Smooth muscle cell (in vitro differentiated cells): ENCODE measurements around the gene ACTR1A. TPM values are rescaled to one million over a fixed set of nuclear protein-coding genes. Genes with fewer than 3 reads are reported as not detected.

Experiments used
- DNase-seq: peaks from one replicate; lab custom pipeline; 2025; ENCODE audit not compliant: unreplicated experiment; lab: John Stamatoyannopoulos, UW
- H2AFZ ChIP-seq: fragments of 200-600 bp; sonication (generic); 2 replicates; pipeline ENCODE4 v1.6.0; 2016; ENCODE audit warnings: antibody characterized with exemption, low read depth, mild to moderate bottlenecking
- H3F3A ChIP-seq: fragments of 200-600 bp; sonication (generic); 2 replicates; pipeline ENCODE4 v1.6.0; 2017; ENCODE audit warnings: antibody characterized with exemption, low read depth
- H3K27ac ChIP-seq: fragments of 200-600 bp; sonication (generic); 2 replicates; pipeline ENCODE4 v1.5.1; 2016; ENCODE audit warnings: low read depth, mild to moderate bottlenecking
- H3K27me3 ChIP-seq: fragments of 200-600 bp; sonication (generic); 2 replicates; pipeline ENCODE4 v1.6.1; 2016; ENCODE audit warnings: low read depth, mild to moderate bottlenecking
- H3K36me3 ChIP-seq: fragments of 200-600 bp; sonication (generic); 2 replicates; pipeline ENCODE4 v1.5.1; 2016; ENCODE audit warnings: low read depth
- H3K4me1 ChIP-seq: fragments of 200-600 bp; sonication (generic); 2 replicates; pipeline ENCODE4 v1.5.1; 2016; ENCODE audit warnings: low read depth
- H3K4me2 ChIP-seq: fragments of 200-600 bp; sonication (generic); 2 replicates; pipeline ENCODE4 v1.6.0; 2016; ENCODE audit warnings: mild to moderate bottlenecking
- H3K4me3 ChIP-seq: fragments of 200-600 bp; sonication (generic); 2 replicates; pipeline ENCODE4 v1.5.1; 2016; ENCODE audit warnings: mild to moderate bottlenecking
- H3K79me2 ChIP-seq: fragments of 200-600 bp; sonication (generic); 2 replicates; pipeline ENCODE4 v1.6.0; 2016; ENCODE audit warnings: low read depth, mild to moderate bottlenecking
- H3K9ac ChIP-seq: fragments of 200-600 bp; sonication (generic); 2 replicates; pipeline ENCODE4 v1.6.0; 2016; ENCODE audit warnings: low read depth
- H3K9me3 ChIP-seq: fragments of 200-600 bp; sonication (generic); replicated peaks from 2 replicates; pipeline ENCODE4 v1.5.1; 2016; ENCODE audit warnings: low read depth
- H4K20me1 ChIP-seq: fragments of 200-600 bp; sonication (generic); 2 replicates; pipeline ENCODE4 v1.6.0; 2016; ENCODE audit warnings: low read depth
- CTCF ChIP-seq: fragments of 200-600 bp; sonication (generic); IDR thresholded peaks from 2 replicates; pipeline ENCODE4 v1.5.1; 2017; ENCODE audit warnings: borderline replicate concordance, mild to moderate bottlenecking, antibody characterized with exemption; ENCODE audit not compliant: insufficient read depth, poor library complexity, severe bottlenecking
- WGBS: methylation state at CpG from one replicate; pipeline ENCODE4 v1.1.7; 2016; ENCODE audit warnings: low lambda C conversion rate; 5-methylcytosine and 5-hydroxymethylcytosine counted together
- polyA plus RNA-seq: library from polyadenylated mRNA; unstranded; fragments of >200 nt; fragmentation: Nextera tagmentation; extraction: Ambion mirVana; gene quantifications from 2 replicates; pipeline ENCODE4 v1.2.1, GENCODE V29; 2016
- total RNA-seq: library from RNA; depleted of rRNA; stranded (reverse); fragments of >200 nt; gene quantifications from 2 replicates; pipeline ENCODE4 v1.2.3, GENCODE V29; 2014

Gene ACTR1A
- total and polyA plus RNA-seq, 2 experiments from 2014 or later: 144 to 149 TPM

GRCh38 chr10:102508506-102508905 is 6.0 kb upstream of the ACTR1A start:
- peaks cover 20% of the 10 kb centered on the region for H3K36me3 ChIP-seq
- TF ChIP-seq CTCF: no peak
- no peaks in the 10 kb centered on the region for H3K27me3 ChIP-seq
- H3K4me1 ChIP-seq: peaks cover 10% of the 10 kb centered on the region
- no peaks in the 10 kb centered on the region for H3F3A ChIP-seq
- H3K9me3 ChIP-seq: no peaks in the 10 kb centered on the region
- H2AFZ ChIP-seq: no peak overlapping the region
- no peak overlapping the region for H3K4me2 ChIP-seq
- H4K20me1 ChIP-seq: peaks cover 72% of the 10 kb centered on the region
- 100% methylated on average over 1 of the region's 1 CpG for WGBS
- H3K9ac ChIP-seq: no peak overlapping the region
- DNase-seq: no peak
- peaks cover 81% of the 10 kb centered on the region for H3K79me2 ChIP-seq
- H3K27ac ChIP-seq: no peak overlapping the region
- no peak overlapping the region for H3K4me3 ChIP-seq

GRCh38 chr10:102507521-102507920 is 5.0 kb upstream of the ACTR1A start:
- peaks cover 18% of the 10 kb centered on the region for H3K36me3 ChIP-seq
- H3F3A ChIP-seq: no peaks in the 10 kb centered on the region
- H3K4me3 ChIP-seq: no peak overlapping the region
- no peak overlapping the region for H3K9ac ChIP-seq
- no peak overlapping the region for H3K4me2 ChIP-seq
- no peak overlapping the region for H3K27ac ChIP-seq
- TF ChIP-seq CTCF: no peak
- H3K4me1 ChIP-seq: peaks cover 10% of the 10 kb centered on the region
- WGBS: 93% methylated on average over 3 of the region's 3 CpGs
- no peak overlapping the region for H2AFZ ChIP-seq
- no peaks in the 10 kb centered on the region for H3K27me3 ChIP-seq
- no peak for DNase-seq
- H3K79me2 ChIP-seq: peaks cover 71% of the 10 kb centered on the region
- H4K20me1 ChIP-seq: peaks cover 64% of the 10 kb centered on the region
- H3K9me3 ChIP-seq: no peaks in the 10 kb centered on the region

- Histone ChIP-seq H3F3A (peaks cover 5% of the 10 kb centered on the region), H3K4me2 (peak overlapping the region; percentile 97), H3K27ac (no peak overlapping the region), H3K4me3 (peak overlapping the region; percentile 83), H3K27me3 (no peaks in the 10 kb centered on the region), H3K9me3 (no peaks in the 10 kb centered on the region), H3K4me1 (peaks cover 15% of the 10 kb centered on the region), H3K79me2 (peaks cover 70% of the 10 kb centered on the region), H3K36me3 (peaks cover 7% of the 10 kb centered on the region), H2AFZ (no peak overlapping the region), H3K9ac (no peak overlapping the region), H4K20me1 (peaks cover 62% of the 10 kb centered on the region)
- DNase-seq: no peak
- no peak for TF ChIP-seq CTCF
- 94% methylated on average over 10 of the region's 10 CpGs for WGBS
Observed at GRCh38 chr10:102505462-102506115, 3.1 kb upstream of the ACTR1A start.

GRCh38 chr10:102504976-102505300 is 2.4 kb upstream of the ACTR1A start:
- Histone ChIP-seq H4K20me1 (peaks cover 68% of the 10 kb centered on the region), H3K27me3 (no peaks in the 10 kb centered on the region), H3K4me2 (peak overlapping the region; percentile 97), H3K9me3 (no peaks in the 10 kb centered on the region), H2AFZ (peak overlapping the region; percentile 82), H3K9ac (peak overlapping the region; percentile 80), H3K4me1 (peaks cover 15% of the 10 kb centered on the region), H3K36me3 (peaks cover 5% of the 10 kb centered on the region), H3K79me2 (peaks cover 75% of the 10 kb centered on the region), H3F3A (peaks cover 5% of the 10 kb centered on the region), H3K27ac (no peak overlapping the region), H3K4me3 (peak overlapping the region; percentile 83)
- no peak for TF ChIP-seq CTCF
- no peak for DNase-seq
- 28% methylated on average over 5 of the region's 5 CpGs for WGBS
